ENCODE results near the gene KISS1R.

GRCh38 chr19:881385-882071, 35.6 kb upstream of the KISS1R start:
- no peak for TF ChIP-seq PATZ1 (CRISPR knock-in tag; IDR thresholded peaks at IDR 0.05; ENCODE audit: borderline replicate concordance)
- TF ChIP-seq ARNTL (CRISPR knock-in tag; IDR thresholded peaks at IDR 0.05; ENCODE audit: borderline replicate concordance, low read depth): no peak
- no peak for TF ChIP-seq PPARA (CRISPR knock-in tag; IDR thresholded peaks at IDR 0.05; ENCODE audit: borderline replicate concordance)
- no peak for TF ChIP-seq SNAI2 (CRISPR knock-in tag; IDR thresholded peaks at IDR 0.05)
- no peak for TF ChIP-seq OSR1 (CRISPR knock-in tag; IDR thresholded peaks at IDR 0.05)
- TF ChIP-seq CSRNP3 (CRISPR knock-in tag; IDR thresholded peaks at IDR 0.05): no peak
- no peak for TF ChIP-seq ZNF565 (CRISPR knock-in tag; conservative IDR thresholded peaks at IDR 0.05; ENCODE audit: low read depth)

Measured in SK-N-SH treated with all-trans-retinoic acid at 6 μM for 48 hours (cell line).